H1 (cell line): ENCODE results near the gene MKRN1. TPM values are rescaled to one million over a fixed set of nuclear protein-coding genes. Genes with fewer than 3 reads are reported as not detected.

Experiments used
- CTCF ChIA-PET: fragments of 300-600 bp; sonication (Branson Sonifier 250); formaldehyde crosslinking; loops from one replicate; lab custom pipeline; 2021; ENCODE audit not compliant: partially characterized antibody; lab: Charles Lee
- POLR2A ChIA-PET: fragments of 300-600 bp; sonication (Branson Sonifier 250); formaldehyde crosslinking; loops from one replicate; lab custom pipeline; 2021; ENCODE audit warnings: inconsistent platforms; ENCODE audit not compliant: partially characterized antibody; lab: Charles Lee
- DNase-seq, 2 experiments: peaks; one replicate each; pipeline versions ENCODE4 v3.0.0 to v3.0.0-alpha.2; 2010 to 2022; ENCODE audit warnings: low spot score in 2 of 2, low read depth in 1 of 2, mixed read lengths in 1 of 2
- FAIRE-seq: peaks from 2 replicates; lab custom pipeline; 2011; peaks lifted over from hg19 to GRCh38; lab: Jason Lieb, UNC
- H2AFZ ChIP-seq: 2 replicates; pipeline ENCODE4 v1.8.1; 2012; ENCODE audit warnings: low read length, inconsistent platforms
- H2AK5ac ChIP-seq: 2 replicates; pipeline ENCODE4 v1.6.1; 2013; ENCODE audit warnings: low read depth, low read length
- H2BK120ac ChIP-seq: replicated peaks from 2 replicates; pipeline ENCODE3; 2013; ENCODE audit warnings: low read depth, low read length, inconsistent platforms
- H2BK12ac ChIP-seq: 2 replicates; pipeline ENCODE4 v1.6.1; 2013; ENCODE audit warnings: low read depth, low read length
- H2BK15ac ChIP-seq: 2 replicates; pipeline ENCODE4 v1.6.1; 2013; ENCODE audit warnings: low read length
- H2BK20ac ChIP-seq: 2 replicates; pipeline ENCODE4 v1.6.1; 2013; ENCODE audit warnings: low read length
- H2BK5ac ChIP-seq: 2 replicates; pipeline ENCODE4 v1.6.1; 2013; ENCODE audit warnings: low read depth, low read length
- H3K14ac ChIP-seq: 2 replicates; pipeline ENCODE4 v1.6.1; 2013; ENCODE audit warnings: inconsistent platforms; ENCODE audit not compliant: insufficient read length
- H3K18ac ChIP-seq: 2 replicates; pipeline ENCODE4 v1.6.1; 2013; ENCODE audit warnings: low read length; ENCODE audit errors: extremely low read depth
- H3K23ac ChIP-seq: 2 replicates; pipeline ENCODE4 v1.6.1; 2013; ENCODE audit warnings: inconsistent platforms; ENCODE audit not compliant: insufficient read length
- H3K23me2 ChIP-seq: 2 replicates; pipeline ENCODE4 v1.6.1; 2013; ENCODE audit warnings: low read depth, low read length
- H3K27ac ChIP-seq: 2 replicates; pipeline ENCODE4 v1.6.1; 2011; ENCODE audit warnings: low read depth, low read length, inconsistent platforms
- H3K27me3 ChIP-seq, 4 experiments: replicated peaks in 1 of 4; 1 replicate in 1 of 4; 2 replicates in 3 of 4; pipeline versions ENCODE4 v1.6.1 to v1.8.1; 2011 to 2013; ENCODE audit warnings: low read length in 3 of 4, mild to moderate bottlenecking in 3 of 4, inconsistent platforms in 2 of 4, mixed read lengths in 2 of 4, moderate library complexity in 1 of 4; ENCODE audit not compliant: control insufficient read depth in 3 of 4, insufficient read depth in 3 of 4; ENCODE audit errors: extremely low read depth in 1 of 4
- H3K36me3 ChIP-seq, 4 experiments: 2 replicates each; pipeline versions ENCODE4 v1.6.1 to v1.8.1; 2011 to 2013; ENCODE audit warnings: mild to moderate bottlenecking in 4 of 4, low read length in 3 of 4, moderate library complexity in 2 of 4, control low read depth in 1 of 4, inconsistent platforms in 1 of 4; ENCODE audit not compliant: insufficient read depth in 4 of 4, control insufficient read depth in 2 of 4
- H3K4ac ChIP-seq: replicated peaks from 2 replicates; pipeline ENCODE3; 2013; ENCODE audit warnings: low read length, low read depth, mixed read lengths, inconsistent platforms; ENCODE audit not compliant: insufficient read length
- H3K4me1 ChIP-seq, 4 experiments: replicated peaks in 1 of 4; 1 replicate in 1 of 4; 2 replicates in 3 of 4; pipeline versions ENCODE4 v1.6.1 to v1.8.1; 2011 to 2013; ENCODE audit warnings: low read length in 3 of 4, inconsistent platforms in 2 of 4, mixed read lengths in 1 of 4; ENCODE audit not compliant: insufficient read depth in 4 of 4, control insufficient read depth in 3 of 4
- H3K4me2 ChIP-seq, 2 experiments: 2 replicates each; pipeline versions ENCODE4 v1.6.1 to v1.8.1; 2011 to 2013; ENCODE audit warnings: low read depth in 2 of 2, low read length in 2 of 2, control low read depth in 1 of 2, inconsistent platforms in 1 of 2, mild to moderate bottlenecking in 1 of 2; ENCODE audit not compliant: insufficient read depth in 1 of 2
- H3K4me3 ChIP-seq, 4 experiments: fragments of 200-600, 300-600 bp in 1 of 4; sonication (generic), shearing (Covaris generic), sonication (Bioruptor Twin) in 1 of 4; 2 replicates each; pipeline versions ENCODE4 v1.5.1 to v1.8.1; 2011 to 2016; ENCODE audit warnings: low read length in 4 of 4, low read depth in 3 of 4, control low read depth in 2 of 4, inconsistent platforms in 2 of 4, mild to moderate bottlenecking in 2 of 4, mixed read lengths in 1 of 4, moderate library complexity in 1 of 4; ENCODE audit not compliant: insufficient read depth in 2 of 4; ENCODE audit errors: extremely low read depth in 1 of 4
- H3K56ac ChIP-seq: replicated peaks from 2 replicates; pipeline ENCODE3; 2013; ENCODE audit warnings: low read depth, mild to moderate bottlenecking, mixed read lengths, low read length, inconsistent platforms; ENCODE audit not compliant: insufficient read length
- H3K79me1 ChIP-seq: 2 replicates; pipeline ENCODE4 v1.6.1; 2013; ENCODE audit warnings: low read depth, low read length, control low read depth
- H3K79me2 ChIP-seq, 2 experiments: 2 replicates each; pipeline versions ENCODE4 v1.6.1 to v1.8.1; 2012 to 2013; ENCODE audit warnings: low read length in 2 of 2, mild to moderate bottlenecking in 2 of 2, inconsistent platforms in 1 of 2; ENCODE audit not compliant: insufficient read depth in 2 of 2, control insufficient read depth in 1 of 2
- H3K9ac ChIP-seq, 4 experiments: replicated peaks in 1 of 4; 1 replicate in 1 of 4; 2 replicates in 3 of 4; pipeline versions ENCODE4 v1.6.1 to v1.8.1; 2011 to 2013; ENCODE audit warnings: low read depth in 3 of 4, low read length in 3 of 4, control low read depth in 2 of 4, mild to moderate bottlenecking in 2 of 4, moderate library complexity in 2 of 4, inconsistent platforms in 1 of 4; ENCODE audit errors: extremely low read depth in 1 of 4
- H3K9me3 ChIP-seq, 2 experiments: 2 replicates each; pipeline versions ENCODE4 v1.6.1 to v1.8.1; 2012 to 2013; ENCODE audit warnings: mild to moderate bottlenecking in 2 of 2, moderate library complexity in 2 of 2, control low read depth in 1 of 2, inconsistent platforms in 1 of 2, low read depth in 1 of 2, low read length in 1 of 2, mixed read lengths in 1 of 2; ENCODE audit not compliant: insufficient read depth in 2 of 2
- H4K20me1 ChIP-seq, 2 experiments: replicated peaks in 1 of 2; 2 replicates each; pipeline versions ENCODE3 to v1.8.1; 2011 to 2013; ENCODE audit warnings: inconsistent platforms in 2 of 2, low read length in 2 of 2, mild to moderate bottlenecking in 1 of 2; ENCODE audit not compliant: insufficient read depth in 2 of 2, control insufficient read depth in 1 of 2
- H4K5ac ChIP-seq: 2 replicates; pipeline ENCODE4 v1.6.1; 2013; ENCODE audit warnings: low read length, low read depth, mixed read lengths, inconsistent platforms; ENCODE audit not compliant: insufficient read length
- H4K8ac ChIP-seq: 2 replicates; pipeline ENCODE4 v1.8.0; 2013; ENCODE audit warnings: mild to moderate bottlenecking, moderate library complexity, low read length, inconsistent platforms; ENCODE audit not compliant: insufficient read depth; ENCODE audit errors: extremely low read depth
- H4K91ac ChIP-seq: replicated peaks from 2 replicates; pipeline ENCODE3; 2013; ENCODE audit warnings: low read length, mixed read lengths, inconsistent platforms; ENCODE audit not compliant: insufficient read length
- E2F6 ChIP-seq: IDR thresholded peaks from 2 replicates; pipeline ENCODE4 v1.6.1; 2012; ENCODE audit warnings: inconsistent platforms
- HDAC2 ChIP-seq, 2 experiments: fragments of 300-600 bp in 1 of 2; sonication (generic) in 1 of 2; IDR thresholded peaks; 2 replicates each; pipeline ENCODE4 v1.6.1; 2011 to 2012; ENCODE audit warnings: low read depth in 2 of 2, low read length in 2 of 2, mild to moderate bottlenecking in 2 of 2, moderate library complexity in 2 of 2, borderline replicate concordance in 1 of 2, inconsistent platforms in 1 of 2
- JUND ChIP-seq: IDR thresholded peaks from 2 replicates; pipeline ENCODE4 v1.6.1; 2011; ENCODE audit warnings: mild to moderate bottlenecking, improper control_type of control experiment, low read length
- RXRA ChIP-seq: IDR thresholded peaks from 2 replicates; pipeline ENCODE4 v1.6.1; 2011; ENCODE audit warnings: low read depth, mild to moderate bottlenecking, low read length, moderate library complexity; ENCODE audit not compliant: insufficient read depth
- SAP30 ChIP-seq: fragments of 300-600 bp; sonication (generic); IDR thresholded peaks from 2 replicates; pipeline ENCODE4 v1.7.1; 2012; ENCODE audit warnings: low read length, moderate library complexity, mild to moderate bottlenecking, inconsistent platforms; ENCODE audit not compliant: insufficient read depth, insufficient replicate concordance
- SIN3A ChIP-seq, 2 experiments: IDR thresholded peaks in 1 of 2; conservative IDR thresholded peaks in 1 of 2; 2 replicates each; pipeline ENCODE4 v1.6.1; 2011 to 2012; ENCODE audit warnings: low read length in 2 of 2, improper control_type of control experiment in 1 of 2, low read depth in 1 of 2, mild to moderate bottlenecking in 1 of 2
- SIX5 ChIP-seq: IDR thresholded peaks from 2 replicates; pipeline ENCODE4 v1.6.1; 2011; ENCODE audit warnings: mild to moderate bottlenecking, low read depth, low read length
- TAF1 ChIP-seq: IDR thresholded peaks from 2 replicates; pipeline ENCODE4 v1.6.1; 2011; ENCODE audit warnings: mild to moderate bottlenecking, low read depth, low read length
- TCF12 ChIP-seq: IDR thresholded peaks from 2 replicates; pipeline ENCODE4 v1.6.1; 2011; ENCODE audit warnings: low read depth, mild to moderate bottlenecking, low read length
- WGBS, 2 experiments: shearing (Covaris generic) in 1 of 2; methylation state at CpG; one replicate each; pipeline versions ENCODE4 v1.1.6 to v1.1.7; 2013 to 2015; ENCODE audit warnings: low lambda C conversion rate in 2 of 2, mixed read lengths in 2 of 2, inconsistent platforms in 1 of 2, low coverage in 1 of 2, missing lambda C conversion rate in 1 of 2; ENCODE audit not compliant: insufficient replicate concordance in 2 of 2, insufficient coverage in 1 of 2, insufficient read length in 1 of 2; ENCODE audit errors: extremely low coverage in 1 of 2, missing lambda C conversion rate in 1 of 2; 5-methylcytosine and 5-hydroxymethylcytosine counted together
- polyA plus RNA-seq, 7 experiments: library from polyadenylated mRNA; depleted of rRNA in 3 of 7; stranded (reverse) in 5 of 7; unstranded in 2 of 7; fragments of >200 nt in 5 of 7; fragments of 200-250 nt in 2 of 7; gene quantifications; 1 replicate in 5 of 7; 2 replicates in 1 of 7; 4 replicates in 1 of 7; pipeline versions ENCODE4 v1.2.1 to v1.2.3, GENCODE V29; 2011 to 2013; ENCODE audit warnings: missing spikeins in 2 of 7, mixed read lengths in 2 of 7
- total RNA-seq: library from RNA; stranded (reverse); fragmentation: NEBNext Ultra II Directional; extraction: Animal tissue kit (Norgen Biotek cat#: 25700); gene quantifications from 2 replicates; pipeline ENCODE4 v1.2.1, GENCODE V29; 2021

Gene MKRN1
- total and polyA plus RNA-seq, 2 of the 8 experiments (the other 6 are each of a cell fraction or from before 2014, with no cell fraction given), result 46.2 to 99.6 TPM

- Histone ChIP-seq H3K4ac (no peak within 1 kb of the TSS), H2BK120ac (no peak within 1 kb of the TSS), H3K9me3 (no peaks in the 10 kb centered on the region), H3K4me1 (peaks cover 0 to 13% (median 2%) of the 10 kb centered on the region in 4 experiments; a peak in 4 of 7 replicates), H3K56ac (no peak within 1 kb of the TSS), H3K23ac (no peak within 1 kb of the TSS), H3K4me2 (peak within 1 kb of the TSS; percentile 73 to 78), H3K14ac (no peak within 1 kb of the TSS), H3K4me3 (peak within 1 kb of the TSS; percentile 62 to 72 (median 68)), H3K79me1 (no peaks in the 10 kb centered on the region), H2BK12ac (peak within 1 kb of the TSS; percentile 52), H3K27me3 (no peaks in the 10 kb centered on the region), H4K91ac (no peak within 1 kb of the TSS), H2BK20ac (0 out of 2 replicates have a peak within 1 kb of the TSS, but pooled peaks have one; percentile 15), H3K9ac (peak within 1 kb of the TSS in 3 of 4 experiments; percentile 58 to 76 (median 61); a peak in 6 of 7 replicates), H4K20me1 (no peaks in the 10 kb centered on the region), H3K27ac (peak within 1 kb of the TSS; percentile 5; the same call in 1 of the 2 replicates), H4K5ac (peak within 1 kb of the TSS; percentile 67), H2AK5ac (no peak within 1 kb of the TSS), H3K18ac (peak within 1 kb of the TSS; percentile 72), H4K8ac (peak within 1 kb of the TSS; percentile 77; the same call in 1 of the 2 replicates), H2AFZ (peak within 1 kb of the TSS; percentile 88), H2BK5ac (peak within 1 kb of the TSS; percentile 54), H3K23me2 (no peaks in the 10 kb centered on the region), H3K36me3 (peaks cover 0 to 5% (median 1%) of the 10 kb centered on the region in 4 experiments; a peak in 2 of 8 replicates), H2BK15ac (peak within 1 kb of the TSS; percentile 48; the same call in 1 of the 2 replicates), H3K79me2 (no peaks in the 10 kb centered on the region)
- 8% methylated on average over 22 of the region's 22 CpGs; no CpG with 5 or more reads in 1 of the 2 experiments for WGBS, 2 experiments
- POLR2A ChIA-PET, result interaction anchor here (1.0 to 2.1 kb wide), 4 partner anchors 14 to 226 kb away, joined by 3 to 10 read pairs (median 4); no protein-coding TSS in a partner anchor
- CTCF ChIA-PET, result interaction anchor here (1.0 to 1.9 kb wide), 3 partner anchors 23 to 40 kb away, joined by 4 to 7 read pairs (median 4); no protein-coding TSS in a partner anchor
- DNase-seq, result peak; percentile 64 to 78
- no peak for FAIRE-seq
- TF ChIP-seq TAF1 (peak; percentile 70; the same call in 1 of the 2 replicates), TCF12 (peak; percentile 59; the same call in 1 of the 2 replicates), JUND (no peak), HDAC2 (IDR thresholded peaks at IDR 0.05; ENCODE audit: borderline replicate concordance in 1 of 2, low read depth in 2 of 2, low read length in 2 of 2) (0 out of 4 replicates have a peak, but pooled peaks of 1 of the 2 experiments have one; percentile 41), SAP30 (peak; percentile 82), E2F6 (peak; percentile 46), SIX5 (peak; percentile 63), RXRA (no peak), SIN3A (conservative IDR thresholded peaks at IDR 0.05 in 1 of 2, IDR thresholded peaks at IDR 0.05 in 1 of 2; ENCODE audit: low read depth in 1 of 2, low read length in 2 of 2) (peak in 1 of 2 experiments; percentile 48; a peak in 1 of 4 replicates)
These were observed 75.3 kb downstream of the MKRN1 start, which contains the start of gene RAB19 for GRCh38 chr7:140403878-140404564. TSS of gene RAB19 (plus strand) at chr7:140404058. CDS start at chr7:140407647, 3,589 bp downstream.
